Endothelial cell of umbilical vein (primary cell): ENCODE measurements around the gene PDLIM4. TPM values are rescaled to one million over a fixed set of nuclear protein-coding genes. Genes with fewer than 3 reads are reported as not detected.

ENCODE experiments used
- BruUV-seq: library from RNA; stranded (reverse); fragments of 400-500 nt; replicated peaks from 2 replicates; lab custom pipeline; 2021; lab: Mats Ljungman, UMichigan
- CTCF ChIA-PET: fragments of 300-600, 350-600 bp; sonication (Branson Sonifier 250); formaldehyde crosslinking; loops from one replicate; lab custom pipeline; 2021; ENCODE audit warnings: antibody characterized with exemption, inconsistent platforms; lab: Charles Lee
- POLR2A ChIA-PET: fragments of 300-600, 350-600 bp; sonication (Branson Sonifier 250); formaldehyde crosslinking; loops from one replicate; lab custom pipeline; 2021; ENCODE audit warnings: antibody characterized with exemption, inconsistent platforms; lab: Charles Lee
- DNase-seq: peaks from one replicate; pipeline ENCODE4 v3.0.0-alpha.2; 2011; ENCODE audit warnings: low read depth, low spot score
- FAIRE-seq: peaks from 2 replicates; lab custom pipeline; 2011; peaks lifted over from hg19 to GRCh38; lab: Jason Lieb, UNC
- H2AFZ ChIP-seq: 2 replicates; pipeline ENCODE4 v1.6.0; 2012; ENCODE audit warnings: low read depth, low read length, control low read depth, inconsistent platforms
- H3K27ac ChIP-seq: 2 replicates; pipeline ENCODE4 v1.5.1; 2011; ENCODE audit warnings: low read depth, mild to moderate bottlenecking, control low read depth, low read length, moderate library complexity; ENCODE audit not compliant: insufficient read depth
- H3K27me3 ChIP-seq, 2 experiments: 2 replicates each; pipeline versions ENCODE4 v1.6.0 to v1.6.1; 2011; ENCODE audit warnings: low read length in 2 of 2, mixed read lengths in 1 of 2; ENCODE audit not compliant: control insufficient read depth in 2 of 2, insufficient read depth in 2 of 2
- H3K36me3 ChIP-seq, 2 experiments: 2 replicates in 1 of 2; 3 replicates in 1 of 2; pipeline ENCODE4 v1.5.1; 2011; ENCODE audit warnings: low read length in 2 of 2, mild to moderate bottlenecking in 1 of 2, moderate library complexity in 1 of 2; ENCODE audit not compliant: control insufficient read depth in 2 of 2, insufficient read depth in 2 of 2; ENCODE audit errors: extremely low read depth in 1 of 2
- H3K4me1 ChIP-seq: 3 replicates; pipeline ENCODE4 v1.5.1; 2011; ENCODE audit warnings: mild to moderate bottlenecking, low read length; ENCODE audit not compliant: control insufficient read depth, insufficient read depth; ENCODE audit errors: extremely low read depth
- H3K4me2 ChIP-seq: 2 replicates; pipeline ENCODE4 v1.6.1; 2011; ENCODE audit warnings: low read length, control low read depth, mixed read lengths; ENCODE audit not compliant: insufficient read depth
- H3K4me3 ChIP-seq, 3 experiments: fragments of 200-600 bp in 1 of 3; sonication (generic), shearing (Covaris generic) in 1 of 3; replicated peaks in 1 of 3; 2 replicates each; pipeline ENCODE4 v1.5.1; 2011 to 2016; ENCODE audit warnings: control low read depth in 3 of 3, low read length in 3 of 3, mild to moderate bottlenecking in 2 of 3, inconsistent platforms in 1 of 3, low read depth in 1 of 3, moderate library complexity in 1 of 3; ENCODE audit not compliant: insufficient read depth in 1 of 3
- H3K79me2 ChIP-seq: 2 replicates; pipeline ENCODE4 v1.6.0; 2012; ENCODE audit warnings: low read length, inconsistent platforms; ENCODE audit not compliant: control insufficient read depth, insufficient read depth
- H3K9ac ChIP-seq: replicated peaks from 2 replicates; pipeline ENCODE3; 2011; ENCODE audit warnings: low read length, control low read depth; ENCODE audit not compliant: insufficient read depth; ENCODE audit errors: extremely low read depth
- H3K9me1 ChIP-seq: replicated peaks from 3 replicates; pipeline ENCODE4 v1.6.0; 2011; ENCODE audit warnings: mild to moderate bottlenecking, low read length; ENCODE audit not compliant: control insufficient read depth, insufficient read depth; ENCODE audit errors: extremely low read depth
- H3K9me3 ChIP-seq: replicated peaks from 2 replicates; pipeline ENCODE4 v1.5.1; 2012; ENCODE audit warnings: low read length, inconsistent platforms; ENCODE audit not compliant: control insufficient read depth, insufficient read depth
- H4K20me1 ChIP-seq: replicated peaks from 2 replicates; pipeline ENCODE3; 2011; ENCODE audit warnings: mild to moderate bottlenecking, low read length; ENCODE audit not compliant: control insufficient read depth, insufficient read depth; ENCODE audit errors: extremely low read depth
- EZH2 ChIP-seq: IDR thresholded peaks from 2 replicates; pipeline ENCODE4 v1.6.1; 2012; ENCODE audit warnings: borderline replicate concordance, low read depth, mild to moderate bottlenecking, moderate library complexity, low read length, inconsistent platforms; ENCODE audit not compliant: severe bottlenecking
- FOS ChIP-seq: IDR thresholded peaks from 2 replicates; pipeline ENCODE4 v1.6.1; 2011; ENCODE audit warnings: mild to moderate bottlenecking, low read length, moderate library complexity, borderline replicate concordance; ENCODE audit not compliant: insufficient read depth
- GATA2 ChIP-seq: IDR thresholded peaks from 2 replicates; pipeline ENCODE4 v1.7.0; 2011; ENCODE audit warnings: low read depth, mild to moderate bottlenecking, moderate library complexity, mixed read lengths, low read length; ENCODE audit not compliant: insufficient read length, insufficient read depth
- JUN ChIP-seq: IDR thresholded peaks from 2 replicates; pipeline ENCODE4 v1.6.1; 2011; ENCODE audit warnings: borderline replicate concordance, low read depth; ENCODE audit not compliant: insufficient read length, insufficient read depth
- MYC ChIP-seq: IDR thresholded peaks from one replicate; pipeline ENCODE4 v1.6.1; 2011; ENCODE audit warnings: mild to moderate bottlenecking, low read depth, low read length
- POLR2A ChIP-seq: IDR thresholded peaks from 2 replicates; pipeline ENCODE4 v1.6.1; 2012; ENCODE audit warnings: low read depth, mild to moderate bottlenecking, control low read depth, low read length
- POLR2AphosphoS5 ChIP-seq: IDR thresholded peaks from 2 replicates; pipeline ENCODE4 v1.6.1; 2012; ENCODE audit warnings: low read depth, mild to moderate bottlenecking, control low read depth, low read length, moderate library complexity; ENCODE audit not compliant: insufficient read depth
- dilution Hi-C: fragments of 300-500 bp; cut with MboI; formaldehyde crosslinking; loops from one replicate; pipeline ENCODE4 v1.15.0; 2019; ENCODE audit warnings: low sequenced_read_pairs; ENCODE audit not compliant: extremely low pct_ligation_motif_present
- intact Hi-C: fragments of 100-400 bp; cut with micrococcal nuclease; formaldehyde crosslinking; loops from one replicate; pipeline ENCODE4 v1.10.0; 2022
- polyA plus RNA-seq, 4 experiments: library from polyadenylated mRNA; depleted of rRNA in 3 of 4; stranded (reverse) in 3 of 4; unstranded in 1 of 4; fragments of >200 nt; gene quantifications; 2 replicates each; pipeline versions ENCODE4 v1.2.1 to v1.2.3, GENCODE V29; 2011 to 2012; ENCODE audit warnings: missing spikeins in 1 of 4
- total RNA-seq: library from RNA; stranded (reverse); gene quantifications from 2 replicates; pipeline ENCODE4 v1.2.3, GENCODE V29; 2021
- TF ChIP-seq, protein P1 (sequence below): IDR thresholded peaks from 2 replicates; pipeline ENCODE4 v1.6.1; 2011; ENCODE audit not compliant: insufficient read depth, insufficient read length
- TF ChIP-seq, protein P2 (sequence below), 2 donors: IDR thresholded peaks; 1 replicate in 1 of 2; 2 replicates in 1 of 2; pipeline ENCODE4 v1.5.1; 2011; ENCODE audit warnings: low read length in 2 of 2, mild to moderate bottlenecking in 2 of 2, moderate library complexity in 2 of 2, control low read depth in 1 of 2, inconsistent platforms in 1 of 2, low read depth in 1 of 2; ENCODE audit not compliant: insufficient read depth in 1 of 2; ENCODE audit errors: extremely low read depth in 1 of 2

Gene PDLIM4
- total and polyA plus RNA-seq, 2 donors (not counting 3 experiments of a cell fraction or from before 2014, with no cell fraction given) = 65.7 to 112 TPM

DNA sequence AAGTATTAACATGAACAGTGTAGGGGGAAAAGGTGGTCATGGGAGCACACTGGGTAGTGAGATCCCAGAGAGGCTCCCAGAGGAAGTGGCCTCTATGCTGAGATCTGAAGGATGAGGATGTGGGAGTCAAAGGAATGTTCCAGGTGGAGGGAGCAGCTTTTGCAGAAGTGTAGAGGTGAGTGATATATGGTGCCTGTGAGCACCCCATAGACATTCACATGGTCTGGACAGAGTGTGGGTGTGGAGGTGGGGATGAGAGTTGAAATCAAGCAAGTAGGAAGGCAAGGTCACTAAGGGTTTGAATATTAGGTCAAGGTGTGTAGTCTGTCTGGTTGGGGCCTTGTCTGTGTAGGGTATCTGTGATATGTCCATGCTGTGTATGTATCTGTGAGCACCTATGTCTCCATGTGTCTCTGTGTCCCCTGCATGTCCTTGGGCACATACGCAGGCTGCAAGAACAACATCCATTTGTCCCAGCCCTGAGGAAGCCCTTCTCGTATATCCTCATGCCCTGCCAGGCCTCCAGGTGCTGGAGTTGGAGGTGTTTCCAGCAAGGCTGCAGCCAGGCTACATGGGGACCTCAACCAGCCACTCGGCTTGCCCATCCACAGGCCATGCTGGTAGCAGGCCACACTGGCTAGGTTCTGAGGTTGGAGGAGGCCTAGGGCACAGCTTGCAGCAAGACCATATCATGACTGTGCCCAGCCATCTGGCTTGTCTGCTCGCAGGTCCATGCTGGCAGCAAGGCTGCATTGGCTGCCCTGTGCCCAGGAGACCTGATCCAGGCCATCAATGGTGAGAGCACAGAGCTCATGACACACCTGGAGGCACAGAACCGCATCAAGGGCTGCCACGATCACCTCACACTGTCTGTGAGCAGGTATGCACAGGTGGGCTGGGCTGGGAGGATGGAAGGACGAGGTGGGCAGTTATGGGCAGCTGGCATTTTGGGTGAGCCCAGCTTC is 4.7 kb downstream of the PDLIM4 start:
- peaks cover 8% of the 10 kb centered on the region in 2 experiments for H3K36me3 ChIP-seq
- peaks cover 43% of the 10 kb centered on the region for H3K79me2 ChIP-seq
- DNase-seq (no peak), FAIRE-seq (no peak)
- H3K4me2 ChIP-seq = no peak overlapping the region
- H3K27ac ChIP-seq = no peak overlapping the region
- H3K9me3 ChIP-seq = no peaks in the 10 kb centered on the region
- H3K4me1 ChIP-seq = peaks cover 84% of the 10 kb centered on the region
- TF ChIP-seq, protein P1, sequence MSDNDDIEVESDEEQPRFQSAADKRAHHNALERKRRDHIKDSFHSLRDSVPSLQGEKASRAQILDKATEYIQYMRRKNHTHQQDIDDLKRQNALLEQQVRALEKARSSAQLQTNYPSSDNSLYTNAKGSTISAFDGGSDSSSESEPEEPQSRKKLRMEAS = no peak
- TF ChIP-seq MYC (no peak), FOS (no peak), POLR2AphosphoS5 (no peak), GATA2 (no peak), JUN (no peak), EZH2 (no peak), POLR2A (no peak)
- TF ChIP-seq, protein P2, sequence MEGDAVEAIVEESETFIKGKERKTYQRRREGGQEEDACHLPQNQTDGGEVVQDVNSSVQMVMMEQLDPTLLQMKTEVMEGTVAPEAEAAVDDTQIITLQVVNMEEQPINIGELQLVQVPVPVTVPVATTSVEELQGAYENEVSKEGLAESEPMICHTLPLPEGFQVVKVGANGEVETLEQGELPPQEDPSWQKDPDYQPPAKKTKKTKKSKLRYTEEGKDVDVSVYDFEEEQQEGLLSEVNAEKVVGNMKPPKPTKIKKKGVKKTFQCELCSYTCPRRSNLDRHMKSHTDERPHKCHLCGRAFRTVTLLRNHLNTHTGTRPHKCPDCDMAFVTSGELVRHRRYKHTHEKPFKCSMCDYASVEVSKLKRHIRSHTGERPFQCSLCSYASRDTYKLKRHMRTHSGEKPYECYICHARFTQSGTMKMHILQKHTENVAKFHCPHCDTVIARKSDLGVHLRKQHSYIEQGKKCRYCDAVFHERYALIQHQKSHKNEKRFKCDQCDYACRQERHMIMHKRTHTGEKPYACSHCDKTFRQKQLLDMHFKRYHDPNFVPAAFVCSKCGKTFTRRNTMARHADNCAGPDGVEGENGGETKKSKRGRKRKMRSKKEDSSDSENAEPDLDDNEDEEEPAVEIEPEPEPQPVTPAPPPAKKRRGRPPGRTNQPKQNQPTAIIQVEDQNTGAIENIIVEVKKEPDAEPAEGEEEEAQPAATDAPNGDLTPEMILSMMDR (IDR thresholded peaks at IDR 0.05; ENCODE audit: extremely low read depth in 1 of 2, insufficient read depth in 1 of 2, low read depth in 1 of 2, low read length in 2 of 2) = no peak
- no peaks in the 10 kb centered on the region for H4K20me1 ChIP-seq
- H3K27me3 ChIP-seq = no peaks in the 10 kb centered on the region
- intact Hi-C loops = loop anchor here (5.0 to 10.0 kb wide), 2 partner anchors 175 to 447 kb away; no protein-coding TSS in a partner anchor
- H2AFZ ChIP-seq = no peak overlapping the region
- H3K9me1 ChIP-seq = no peaks in the 10 kb centered on the region
- CTCF ChIA-PET = interaction anchor here (0.9 to 7.8 kb wide), 3 partner anchors 16 to 72 kb away, joined by 3 to 93 read pairs (median 3); no protein-coding TSS in a partner anchor
- H3K4me3 ChIP-seq = no peak overlapping the region
- dilution Hi-C loops = no loop called here
- no peak overlapping the region for H3K9ac ChIP-seq
- POLR2A ChIA-PET = no interaction called here
- BruUV-seq = no TSS peak
